HUES64 (cell line): ENCODE measurements around the gene TFG.

Source experiments
- H3K27ac ChIP-seq: 2 replicates; pipeline ENCODE4 v1.7.0; 2013; ENCODE audit warnings: low read depth, low read length, inconsistent platforms
- H3K27me3 ChIP-seq: 2 replicates; pipeline ENCODE4 v1.6.1; 2013; ENCODE audit warnings: mild to moderate bottlenecking, low read length; ENCODE audit not compliant: insufficient read depth
- H3K36me3 ChIP-seq: 2 replicates; pipeline ENCODE4 v1.6.1; 2013; ENCODE audit warnings: mild to moderate bottlenecking, low read length; ENCODE audit not compliant: insufficient read depth
- H3K4me1 ChIP-seq: 2 replicates; pipeline ENCODE4 v1.6.1; 2013; ENCODE audit warnings: mild to moderate bottlenecking, low read length, moderate library complexity; ENCODE audit not compliant: insufficient read depth
- H3K4me3 ChIP-seq: 2 replicates; pipeline ENCODE4 v1.5.1; 2013; ENCODE audit warnings: mild to moderate bottlenecking, low read length, moderate library complexity
- H3K9ac ChIP-seq: 2 replicates; pipeline ENCODE4 v1.6.1; 2013; ENCODE audit warnings: mild to moderate bottlenecking, low read depth, low read length
- H3K9me3 ChIP-seq: 2 replicates; pipeline ENCODE4 v1.6.1; 2013; ENCODE audit warnings: low read depth, low read length; ENCODE audit not compliant: insufficient read depth
- WGBS: fragments of 150-250, 120-280 bp; methylation state at CpG from one replicate; pipeline ENCODE4 v1.1.7; 2013; ENCODE audit warnings: missing lambda C conversion rate; 5-methylcytosine and 5-hydroxymethylcytosine counted together

Gene TFG

GRCh38 chr3:100708644-100708988 is 678 bp upstream of the TFG start:
- Histone ChIP-seq H3K9me3 (peaks cover 4% of the 10 kb centered on the region; the same call in 1 of the 2 replicates), H3K4me1 (peaks cover 3% of the 10 kb centered on the region; the same call in 1 of the 2 replicates), H3K4me3 (peak overlapping the region; percentile 91), H3K27ac (peak overlapping the region; percentile 100), H3K9ac (no peak overlapping the region; the same call in 1 of the 2 replicates), H3K27me3 (peaks cover 49% of the 10 kb centered on the region), H3K36me3 (peaks cover 10% of the 10 kb centered on the region)
- WGBS, result 96% methylated on average over 1 of the region's 3 CpGs

GRCh38 chr3:100709842-100710260 is 557 bp downstream of the TFG start:
- H3K36me3 ChIP-seq, result peaks cover 23% of the 10 kb centered on the region
- WGBS, result under 1% methylated on average over 19 of the region's 23 CpGs
- H3K4me3 ChIP-seq, result peak overlapping the region; percentile 91
- H3K9me3 ChIP-seq, result peaks cover 4% of the 10 kb centered on the region; the same call in 1 of the 2 replicates
- peaks cover 3% of the 10 kb centered on the region; the same call in 1 of the 2 replicates for H3K4me1 ChIP-seq
- H3K27ac ChIP-seq, result peak overlapping the region; percentile 100
- H3K27me3 ChIP-seq, result peaks cover 36% of the 10 kb centered on the region
- peak overlapping the region; percentile 97 for H3K9ac ChIP-seq

GRCh38 chr3:100710261-100710968 is 1.1 kb downstream of the TFG start:
- H3K9me3 ChIP-seq, result peaks cover 4% of the 10 kb centered on the region; the same call in 1 of the 2 replicates
- H3K4me3 ChIP-seq, result peak overlapping the region; percentile 91
- peaks cover 31% of the 10 kb centered on the region for H3K27me3 ChIP-seq
- H3K27ac ChIP-seq, result peak overlapping the region; percentile 92
- 31% methylated on average over 8 of the region's 8 CpGs for WGBS
- H3K9ac ChIP-seq, result peak overlapping the region; percentile 89
- peaks cover 28% of the 10 kb centered on the region for H3K36me3 ChIP-seq
- peaks cover 3% of the 10 kb centered on the region; the same call in 1 of the 2 replicates for H3K4me1 ChIP-seq

GRCh38 chr3:100715176-100715575 is 5.9 kb downstream of the TFG start:
- Histone ChIP-seq H3K4me3 (no peak overlapping the region), H3K36me3 (peaks cover 57% of the 10 kb centered on the region), H3K4me1 (peaks cover 10% of the 10 kb centered on the region), H3K9me3 (no peaks in the 10 kb centered on the region), H3K27ac (no peak overlapping the region), H3K27me3 (no peaks in the 10 kb centered on the region), H3K9ac (no peak overlapping the region)

- Histone ChIP-seq H3K4me3 (no peak overlapping the region), H3K27ac (no peak overlapping the region), H3K27me3 (no peaks in the 10 kb centered on the region), H3K4me1 (peaks cover 17% of the 10 kb centered on the region), H3K9me3 (no peaks in the 10 kb centered on the region), H3K36me3 (peaks cover 69% of the 10 kb centered on the region), H3K9ac (no peak overlapping the region)
- WGBS, result 86% methylated on average over 2 of the region's 2 CpGs
Observed at GRCh38 chr3:100717063-100717462, 7.8 kb downstream of the TFG start.

- H3K9ac ChIP-seq, result no peak overlapping the region
- H3K9me3 ChIP-seq, result no peaks in the 10 kb centered on the region
- peaks cover 17% of the 10 kb centered on the region for H3K4me1 ChIP-seq
- H3K36me3 ChIP-seq, result peaks cover 77% of the 10 kb centered on the region
- no peak overlapping the region for H3K4me3 ChIP-seq
- 94% methylated on average over 4 of the region's 4 CpGs for WGBS
- H3K27ac ChIP-seq, result no peak overlapping the region
- H3K27me3 ChIP-seq, result no peaks in the 10 kb centered on the region
Observed at GRCh38 chr3:100717637-100718487, 8.6 kb downstream of the TFG start.

GRCh38 chr3:100719136-100719535 is 9.8 kb downstream of the TFG start:
- Histone ChIP-seq H3K9me3 (no peaks in the 10 kb centered on the region), H3K36me3 (peaks cover 81% of the 10 kb centered on the region), H3K27me3 (no peaks in the 10 kb centered on the region), H3K9ac (no peak overlapping the region), H3K4me1 (peaks cover 17% of the 10 kb centered on the region), H3K4me3 (no peak overlapping the region), H3K27ac (no peak overlapping the region)
- no CpG with 5 or more reads among the region's 1 CpG for WGBS

- Histone ChIP-seq H3K9me3 (no peaks in the 10 kb centered on the region), H3K9ac (no peak overlapping the region), H3K27me3 (no peaks in the 10 kb centered on the region), H3K27ac (no peak overlapping the region), H3K4me3 (no peak overlapping the region), H3K4me1 (peaks cover 17% of the 10 kb centered on the region), H3K36me3 (peaks cover 78% of the 10 kb centered on the region)
- WGBS, result 43% methylated on average over 4 of the region's 5 CpGs
Observed at GRCh38 chr3:100720426-100720825, 11.1 kb downstream of the TFG start.

GRCh38 chr3:100725935-100726513 is 16.7 kb downstream of the TFG start:
- H3K9me3 ChIP-seq, result no peaks in the 10 kb centered on the region
- whole genome bisulfite sequencing, result 95% methylated on average over 3 of the region's 3 CpGs
- H3K27me3 ChIP-seq, result no peaks in the 10 kb centered on the region
- H3K4me3 ChIP-seq, result no peak overlapping the region
- H3K4me1 ChIP-seq, result peaks cover 10% of the 10 kb centered on the region; the same call in 1 of the 2 replicates
- no peak overlapping the region for H3K27ac ChIP-seq
- H3K9ac ChIP-seq, result no peak overlapping the region
- H3K36me3 ChIP-seq, result peaks cover 95% of the 10 kb centered on the region

- Histone ChIP-seq H3K9ac (no peak overlapping the region), H3K4me1 (peaks cover 11% of the 10 kb centered on the region; the same call in 1 of the 2 replicates), H3K27ac (no peak overlapping the region), H3K4me3 (no peak overlapping the region), H3K9me3 (no peaks in the 10 kb centered on the region), H3K27me3 (no peaks in the 10 kb centered on the region), H3K36me3 (peaks cover 95% of the 10 kb centered on the region)
- WGBS, result 89% methylated on average over 1 of the region's 1 CpG
Observed at GRCh38 chr3:100726706-100727105, 17.4 kb downstream of the TFG start.

- Histone ChIP-seq H3K9ac (no peak overlapping the region), H3K4me1 (peaks cover 37% of the 10 kb centered on the region), H3K4me3 (no peak overlapping the region), H3K9me3 (no peaks in the 10 kb centered on the region), H3K27me3 (no peaks in the 10 kb centered on the region), H3K36me3 (peaks cover 97% of the 10 kb centered on the region), H3K27ac (no peak overlapping the region)
- 77% methylated on average over 3 of the region's 3 CpGs for WGBS
Observed at GRCh38 chr3:100730524-100730923, 21.2 kb downstream of the TFG start.
